HepG2 (cell line): ENCODE data around the gene TUBG1. TPM values are rescaled to one million over a fixed set of nuclear protein-coding genes. Genes with fewer than 3 reads are reported as not detected.
A peak's percentile ranks its signal among the peaks of the same experiment; 100 is the strongest.

Experiments
- ADNP ChIP-seq: sonication (generic); formaldehyde crosslinking; IDR thresholded peaks from 2 replicates; pipeline ENCODE4 v1.4.0; 2020; ENCODE audit warnings: missing genetic modification reagents
- ARHGAP35 ChIP-seq: sonication (generic); formaldehyde crosslinking; IDR thresholded peaks from 2 replicates; pipeline ENCODE4 v1.9.0; 2022; ENCODE audit warnings: mild to moderate bottlenecking, inconsistent platforms, moderate library complexity, missing genetic modification reagents, borderline replicate concordance
- CHD2 ChIP-seq: IDR thresholded peaks from 2 replicates; pipeline ENCODE4 v1.6.1; 2011; ENCODE audit warnings: low read depth, low read length, improper control_type of control experiment
- FOSL1 ChIP-seq: sonication (generic); formaldehyde crosslinking; IDR thresholded peaks from 2 replicates; pipeline ENCODE4 v1.9.0; 2021; ENCODE audit warnings: missing genetic modification reagents, borderline replicate concordance
- HOXA5 ChIP-seq: sonication (generic); formaldehyde crosslinking; IDR thresholded peaks from 2 replicates; pipeline ENCODE4 v1.4.0; 2020; ENCODE audit warnings: missing genetic modification reagents
- JUNB ChIP-seq: sonication (generic); formaldehyde crosslinking; IDR thresholded peaks from 2 replicates; pipeline ENCODE4 v1.8.0; 2022; ENCODE audit warnings: missing genetic modification reagents, mild to moderate bottlenecking, borderline replicate concordance
- KDM5A ChIP-seq: fragments of 200-600 bp; sonication (generic); IDR thresholded peaks from 2 replicates; pipeline ENCODE4 v1.7.0; 2018; ENCODE audit warnings: antibody characterized with exemption, mild to moderate bottlenecking, low read length, borderline replicate concordance
- MLLT10 ChIP-seq: sonication (generic); formaldehyde crosslinking; IDR thresholded peaks from 2 replicates; pipeline ENCODE4 v1.4.0; 2020; ENCODE audit warnings: missing genetic modification reagents
- MYC ChIP-seq: sonication (generic); formaldehyde crosslinking; IDR thresholded peaks from 2 replicates; pipeline ENCODE4 v1.9.0; 2021; ENCODE audit warnings: missing genetic modification reagents, borderline replicate concordance
- NR2C2 ChIP-seq: sonication (generic); formaldehyde crosslinking; IDR thresholded peaks from 2 replicates; pipeline ENCODE4 v1.4.0; 2020; ENCODE audit warnings: missing genetic modification reagents, mild to moderate bottlenecking, moderate library complexity, borderline replicate concordance
- POLR2AphosphoS2 ChIP-seq: IDR thresholded peaks from 2 replicates; pipeline ENCODE4 v1.6.1; 2011; ENCODE audit warnings: low read depth, low read length, improper control_type of control experiment
- RARA ChIP-seq: IDR thresholded peaks from 2 replicates; pipeline ENCODE4 v1.6.1; 2016; ENCODE audit warnings: missing genetic modification reagents, missing compliant biosample characterization
- RBAK ChIP-seq: sonication (generic); formaldehyde crosslinking; IDR thresholded peaks from 2 replicates; pipeline ENCODE4 v1.5.1; 2020; ENCODE audit warnings: mild to moderate bottlenecking, missing genetic modification reagents
- SALL2 ChIP-seq: sonication (generic); formaldehyde crosslinking; IDR thresholded peaks from 2 replicates; pipeline ENCODE4 v1.8.1; 2023; ENCODE audit warnings: mild to moderate bottlenecking, missing genetic modification reagents, inconsistent platforms
- SIN3A ChIP-seq: IDR thresholded peaks from 2 replicates; pipeline ENCODE4 v1.6.1; 2011; ENCODE audit warnings: low read depth, mild to moderate bottlenecking, control low read depth, low read length, borderline replicate concordance
- SIN3B ChIP-seq: fragments of 150-350 bp; IDR thresholded peaks from 2 replicates; pipeline ENCODE4 v1.6.1; 2014; ENCODE audit warnings: low read length
- SMAD9 ChIP-seq: sonication (generic); formaldehyde crosslinking; IDR thresholded peaks from 2 replicates; pipeline ENCODE4 v1.5.1; 2020; ENCODE audit warnings: mild to moderate bottlenecking, missing genetic modification reagents
- SRY ChIP-seq: sonication (generic); formaldehyde crosslinking; IDR thresholded peaks from 2 replicates; pipeline ENCODE4 v1.8.0; 2022; ENCODE audit warnings: mild to moderate bottlenecking, missing genetic modification reagents
- TAF1 ChIP-seq: sonication (generic); formaldehyde crosslinking; IDR thresholded peaks from 2 replicates; pipeline ENCODE4 v1.4.0; 2020; ENCODE audit warnings: missing genetic modification reagents
- XBP1 ChIP-seq: sonication (generic); formaldehyde crosslinking; IDR thresholded peaks from 2 replicates; pipeline ENCODE4 v1.5.0; 2020; ENCODE audit warnings: missing genetic modification reagents
- XRCC5 ChIP-seq: fragments of 200-400 bp; formaldehyde crosslinking; optimal IDR thresholded peaks from 2 replicates; pipeline ENCODE3; 2017; ENCODE audit warnings: mild to moderate bottlenecking, low read length
- ZFP36L1 ChIP-seq: sonication (generic); formaldehyde crosslinking; IDR thresholded peaks from 2 replicates; pipeline ENCODE4 v1.8.0; 2022; ENCODE audit warnings: mild to moderate bottlenecking, missing genetic modification reagents, moderate library complexity
- ZNF205 ChIP-seq: IDR thresholded peaks from 2 replicates; pipeline ENCODE4 v1.6.1; 2018; ENCODE audit warnings: missing biosample characterization, missing genetic modification reagents
- ZNF230 ChIP-seq: sonication (generic); formaldehyde crosslinking; IDR thresholded peaks from 2 replicates; pipeline ENCODE4 v1.4.0; 2020; ENCODE audit warnings: mild to moderate bottlenecking, missing genetic modification reagents
- ZNF354B ChIP-seq: sonication (generic); formaldehyde crosslinking; IDR thresholded peaks from 2 replicates; pipeline ENCODE4 v1.8.0; 2022; ENCODE audit warnings: mild to moderate bottlenecking, missing genetic modification reagents
- ZNF530 ChIP-seq: sonication (generic); formaldehyde crosslinking; IDR thresholded peaks from 2 replicates; pipeline ENCODE4 v1.5.0; 2020; ENCODE audit warnings: low read depth, mild to moderate bottlenecking, missing genetic modification reagents
- ZNF605 ChIP-seq: sonication (generic); formaldehyde crosslinking; IDR thresholded peaks from 2 replicates; pipeline ENCODE4 v1.8.0; 2022; ENCODE audit warnings: mild to moderate bottlenecking, missing genetic modification reagents
- ZNF713 ChIP-seq: sonication (generic); formaldehyde crosslinking; IDR thresholded peaks from 2 replicates; pipeline ENCODE4 v1.4.0; 2020; ENCODE audit warnings: mild to moderate bottlenecking, missing genetic modification reagents
- polyA plus RNA-seq, 8 experiments: library from polyadenylated mRNA; depleted of rRNA in 3 of 8; stranded (reverse) in 7 of 8; unstranded in 1 of 8; fragments of >200 nt; fragmentation: Illumina TruSeq in 4 of 8; extraction: Trizol in 4 of 8; gene quantifications; 2 replicates each; pipeline versions ENCODE4 v1.2.1 to v1.2.3, GENCODE V29; 2011 to 2016; ENCODE audit warnings: low read depth in 4 of 8, missing spikeins in 1 of 8, mixed read lengths in 1 of 8; ENCODE audit not compliant: insufficient read depth in 1 of 8
- total RNA-seq, 5 experiments: library from RNA; depleted of rRNA; stranded (reverse); fragments of >200 nt; fragmentation: Illumina TruSeq; extraction: Trizol; gene quantifications; 2 replicates each; pipeline ENCODE4 v1.2.3, GENCODE V29; 2016; ENCODE audit warnings: low read depth in 1 of 5
- TF ChIP-seq, protein P1 (sequence below): sonication (generic); formaldehyde crosslinking; IDR thresholded peaks from 2 replicates; pipeline ENCODE4 v1.8.0; 2022; ENCODE audit warnings: mild to moderate bottlenecking, missing genetic modification reagents, borderline replicate concordance
- TF ChIP-seq, protein P2 (sequence below): sonication (generic); formaldehyde crosslinking; IDR thresholded peaks from 2 replicates; pipeline ENCODE4 v1.4.0; 2020; ENCODE audit warnings: missing genetic modification reagents
- TF ChIP-seq, protein P3 (sequence below): sonication (generic); formaldehyde crosslinking; IDR thresholded peaks from 2 replicates; pipeline ENCODE4 v1.5.0; 2020; ENCODE audit warnings: missing genetic modification reagents

TUBG1 gene
- total and polyA plus RNA-seq, 2 of the 13 experiments (the other 11 are each of a cell fraction or from before 2014, with no cell fraction given): 74.1 to 137 TPM

DNA sequence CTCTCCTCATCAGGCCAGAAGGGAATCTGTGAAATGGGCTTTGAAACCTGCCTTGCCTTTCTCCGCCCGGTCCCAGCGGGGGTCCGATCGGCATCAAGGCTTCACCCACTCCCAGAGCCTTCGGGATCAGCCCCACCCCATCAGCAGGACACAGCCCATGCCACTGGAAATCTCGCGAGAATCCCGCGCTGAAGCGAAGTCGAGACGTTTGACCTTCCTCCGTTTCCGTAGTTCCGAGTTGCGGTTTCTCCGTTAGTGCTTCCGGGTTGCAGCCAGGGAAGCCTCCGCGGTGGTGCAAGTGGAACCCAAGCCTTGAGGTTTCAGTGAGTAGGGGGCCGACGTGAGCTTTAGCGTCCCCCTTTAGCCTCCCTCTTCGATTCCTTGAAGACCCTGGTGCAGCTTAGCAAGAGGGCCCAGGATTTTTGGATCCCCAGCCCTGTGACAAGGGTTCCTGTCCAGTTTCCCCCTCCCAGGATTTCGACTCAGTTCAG, 47.5 kb upstream of the TUBG1 start, which contains the start of gene COASY (continued):
- TF ChIP-seq ARHGAP35 (CRISPR knock-in tag): 0 out of 2 replicates have a peak, but pooled peaks have one; percentile 19
- TF ChIP-seq, protein P1, sequence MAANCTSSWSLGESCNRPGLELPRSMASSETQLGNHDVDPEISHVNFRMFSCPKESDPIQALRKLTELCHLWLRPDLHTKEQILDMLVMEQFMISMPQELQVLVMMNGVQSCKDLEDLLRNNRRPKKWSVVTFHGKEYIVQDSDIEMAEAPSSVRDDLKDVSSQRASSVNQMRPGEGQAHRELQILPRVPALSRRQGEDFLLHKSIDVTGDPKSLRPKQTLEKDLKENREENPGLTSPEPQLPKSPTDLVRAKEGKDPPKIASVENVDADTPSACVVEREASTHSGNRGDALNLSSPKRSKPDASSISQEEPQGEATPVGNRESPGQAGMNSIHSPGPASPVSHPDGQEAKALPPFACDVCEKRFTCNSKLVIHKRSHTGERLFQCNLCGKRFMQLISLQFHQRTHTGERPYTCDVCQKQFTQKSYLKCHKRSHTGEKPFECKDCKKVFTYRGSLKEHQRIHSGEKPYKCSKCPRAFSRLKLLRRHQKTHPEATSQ (CRISPR knock-in tag): peak; percentile 94; the same call in 1 of the 2 replicates
- TF ChIP-seq POLR2AphosphoS2: peak; percentile 90
- no peak; the same call in none of the 2 replicates for TF ChIP-seq SRY (CRISPR knock-in tag)
- TF ChIP-seq TAF1 (CRISPR knock-in tag): peak; percentile 87
- TF ChIP-seq HOXA5 (CRISPR knock-in tag): peak; percentile 78; the same call in 1 of the 2 replicates
- TF ChIP-seq ZNF530 (CRISPR knock-in tag): no peak
- no peak for TF ChIP-seq XBP1
- TF ChIP-seq RBAK: no peak; the same call in 1 of the 2 replicates
- no peak for TF ChIP-seq MLLT10
- TF ChIP-seq ZNF713 (CRISPR knock-in tag): peak; percentile 75; the same call in 1 of the 2 replicates
- peak; percentile 34; the same call in 1 of the 2 replicates for TF ChIP-seq JUNB (CRISPR knock-in tag)
- no peak; the same call in 1 of the 2 replicates for TF ChIP-seq ZNF205 (CRISPR knock-in tag)
- TF ChIP-seq FOSL1 (CRISPR knock-in tag): no peak
- TF ChIP-seq ZNF230 (CRISPR knock-in tag): no peak
- peak; percentile 100 for TF ChIP-seq NR2C2 (CRISPR knock-in tag)
- TF ChIP-seq KDM5A: peak; percentile 96
- peak; percentile 20; the same call in 1 of the 2 replicates for TF ChIP-seq SALL2 (CRISPR knock-in tag)
- no peak; the same call in 1 of the 2 replicates for TF ChIP-seq SMAD9 (CRISPR knock-in tag)
- TF ChIP-seq ZNF605: peak; percentile 99
- no peak for TF ChIP-seq ZNF354B (CRISPR knock-in tag)
- TF ChIP-seq SIN3B: peak; percentile 83
- peak; percentile 98 for TF ChIP-seq SIN3A
- peak; percentile 35 for TF ChIP-seq XRCC5
- TF ChIP-seq ADNP: no peak; the same call in 1 of the 2 replicates
- peak; percentile 59 for TF ChIP-seq RARA (CRISPR knock-in tag)
- TF ChIP-seq, protein P2, sequence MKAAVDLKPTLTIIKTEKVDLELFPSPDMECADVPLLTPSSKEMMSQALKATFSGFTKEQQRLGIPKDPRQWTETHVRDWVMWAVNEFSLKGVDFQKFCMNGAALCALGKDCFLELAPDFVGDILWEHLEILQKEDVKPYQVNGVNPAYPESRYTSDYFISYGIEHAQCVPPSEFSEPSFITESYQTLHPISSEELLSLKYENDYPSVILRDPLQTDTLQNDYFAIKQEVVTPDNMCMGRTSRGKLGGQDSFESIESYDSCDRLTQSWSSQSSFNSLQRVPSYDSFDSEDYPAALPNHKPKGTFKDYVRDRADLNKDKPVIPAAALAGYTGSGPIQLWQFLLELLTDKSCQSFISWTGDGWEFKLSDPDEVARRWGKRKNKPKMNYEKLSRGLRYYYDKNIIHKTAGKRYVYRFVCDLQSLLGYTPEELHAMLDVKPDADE: 0 out of 2 replicates have a peak, but pooled peaks have one; percentile 39
- TF ChIP-seq, protein P3, sequence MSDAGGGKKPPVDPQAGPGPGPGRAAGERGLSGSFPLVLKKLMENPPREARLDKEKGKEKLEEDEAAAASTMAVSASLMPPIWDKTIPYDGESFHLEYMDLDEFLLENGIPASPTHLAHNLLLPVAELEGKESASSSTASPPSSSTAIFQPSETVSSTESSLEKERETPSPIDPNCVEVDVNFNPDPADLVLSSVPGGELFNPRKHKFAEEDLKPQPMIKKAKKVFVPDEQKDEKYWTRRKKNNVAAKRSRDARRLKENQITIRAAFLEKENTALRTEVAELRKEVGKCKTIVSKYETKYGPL: peak; percentile 15; the same call in 1 of the 2 replicates
- peak; percentile 99 for TF ChIP-seq CHD2
- TF ChIP-seq ZFP36L1 (CRISPR knock-in tag): peak; percentile 50; the same call in 1 of the 2 replicates
- peak; percentile 70 for TF ChIP-seq MYC
